PC-3 (cell line): ENCODE results near the gene CDH11.

Experiments used
- CTCF ChIP-seq: fragments of 300-600 bp; sonication (generic); conservative IDR thresholded peaks from 2 replicates; pipeline ENCODE4 v1.5.1; 2017; ENCODE audit warnings: antibody characterized with exemption, low read depth, mild to moderate bottlenecking, low read length
- EZH2 ChIP-seq: fragments of 300-600 bp; sonication (generic); IDR thresholded peaks from one replicate; pipeline ENCODE4 v1.6.1; 2017; ENCODE audit warnings: antibody characterized with exemption, mild to moderate bottlenecking, low read length; ENCODE audit not compliant: unreplicated experiment

- TF ChIP-seq CTCF (no peak), EZH2 (no peak)
Observed at GRCh38 chr16:65101009-65101408, 20.9 kb downstream of the CDH11 start.
